Hippocampal formation (tissue), 2 donors: ENCODE data around the gene STAM.
"Not testable (repeated sequence)": the region's sequence is repeated elsewhere in the genome, so short reads cannot be mapped to it uniquely, and the experiment has no call there.

Experiments
- DNase-seq, 2 donors: peaks; one replicate each; lab custom pipeline; 2025; lab: John Stamatoyannopoulos, UW

STAM gene

DNA sequence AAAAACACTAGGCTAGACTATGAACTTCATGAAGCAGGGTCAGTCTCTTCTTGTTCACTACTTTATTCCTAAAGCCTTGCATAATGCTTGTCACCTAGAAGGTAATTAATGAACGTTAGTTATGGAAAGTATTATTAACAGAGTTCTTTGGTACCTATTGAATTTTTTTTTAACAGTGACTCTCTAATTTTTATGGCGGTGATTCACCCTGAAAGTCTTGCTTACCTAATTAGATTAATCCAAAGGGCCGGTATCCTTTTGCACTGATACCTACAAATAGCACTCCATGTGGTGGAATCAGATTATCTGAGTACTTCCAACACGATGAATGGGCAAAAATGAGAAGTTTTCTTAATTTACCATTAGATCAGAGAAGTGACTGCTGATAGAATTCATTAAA is 31.7 kb downstream of the STAM start:
- DNase-seq, result no peak

DNA sequence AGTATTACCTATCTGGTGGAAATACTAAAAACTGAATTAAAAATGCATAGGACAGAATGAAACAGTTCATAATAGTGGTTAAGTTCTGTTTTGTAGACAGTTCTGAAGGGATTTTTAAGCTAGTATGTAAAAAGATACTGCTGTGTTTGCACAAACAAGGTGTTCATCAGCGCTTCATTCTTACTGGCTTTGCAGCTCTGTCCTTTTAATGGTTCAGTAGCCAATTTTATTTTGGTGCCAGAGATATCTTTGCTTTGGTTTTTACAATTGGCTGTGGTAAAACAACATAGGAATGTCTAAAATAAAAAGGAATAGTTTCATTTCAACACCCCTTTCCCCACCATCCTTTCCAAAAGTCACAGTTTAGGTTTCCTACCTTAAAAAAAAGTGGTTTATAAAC is 33.0 kb downstream of the STAM start:
- no peak for DNase-seq

DNA sequence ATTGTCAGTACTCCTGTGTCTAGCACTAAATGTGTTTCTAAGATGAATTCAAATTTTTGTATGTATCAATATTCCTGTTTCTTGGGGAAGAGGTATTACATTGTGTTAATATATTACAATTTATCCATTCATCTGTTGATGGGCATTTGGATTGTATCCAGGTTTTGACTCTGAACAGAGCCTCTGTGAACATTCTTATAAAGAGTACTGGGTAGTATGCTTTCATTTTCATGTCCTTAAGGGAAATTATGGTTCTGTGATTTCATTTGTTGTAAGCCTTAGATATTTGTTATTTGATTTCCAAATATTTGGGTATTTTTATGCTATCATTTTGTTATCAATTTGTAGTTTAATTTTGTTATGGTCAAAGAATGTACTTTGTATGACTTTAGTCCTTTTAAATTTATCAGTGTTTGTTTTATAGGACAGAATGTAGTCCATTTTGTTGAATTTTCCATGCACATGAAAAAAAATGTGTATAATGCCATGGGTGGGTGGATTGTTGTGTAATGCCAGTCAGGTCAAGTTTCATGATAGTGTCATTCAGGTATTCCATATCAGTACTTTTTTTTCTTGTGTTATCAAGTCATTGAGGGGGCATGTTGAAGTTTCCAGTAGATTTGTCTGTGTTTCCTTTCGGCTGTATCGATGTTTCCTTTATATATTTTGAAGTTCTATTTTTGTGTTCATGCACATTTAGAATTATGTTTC is 38.4 kb downstream of the STAM start:
- peak in 1 of 2 donors; percentile 37 for DNase-seq

DNA sequence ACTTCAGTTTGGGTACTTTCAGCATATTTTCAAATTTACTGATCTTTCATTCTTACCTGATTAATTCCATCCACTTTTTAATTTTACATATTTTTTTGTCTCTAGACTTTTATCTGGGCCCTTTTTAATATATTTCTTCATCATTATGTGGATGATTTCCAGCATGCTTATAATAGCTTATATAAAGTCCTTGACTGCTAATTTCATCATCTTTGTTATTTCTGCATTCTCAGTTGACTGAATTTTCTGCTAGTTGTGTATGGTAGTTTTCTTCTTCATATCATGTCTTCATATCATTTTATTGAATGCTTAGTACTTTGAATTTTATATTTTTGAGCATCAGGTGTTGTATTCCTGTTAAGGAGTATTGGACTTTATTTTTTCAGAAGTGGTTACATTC is 39.6 kb downstream of the STAM start:
- DNase-seq, result no peak

DNA sequence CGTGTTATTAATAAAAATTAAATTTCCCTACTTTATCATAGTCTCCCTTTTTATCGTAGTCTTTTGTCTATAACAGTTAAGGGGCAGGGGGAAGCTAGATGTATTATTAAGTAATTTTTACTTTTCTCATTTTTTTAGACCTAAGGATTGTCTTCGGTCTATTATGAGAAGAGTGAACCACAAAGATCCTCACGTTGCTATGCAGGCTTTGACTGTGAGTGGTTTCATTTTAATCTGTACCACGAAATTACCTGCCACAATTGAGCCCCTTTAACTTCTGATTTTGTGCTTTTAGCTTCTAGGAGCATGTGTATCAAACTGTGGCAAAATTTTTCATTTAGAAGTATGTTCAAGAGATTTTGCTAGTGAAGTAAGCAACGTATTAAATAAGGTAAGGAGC is 40.6 kb downstream of the STAM start:
- no peak for DNase-seq

DNA sequence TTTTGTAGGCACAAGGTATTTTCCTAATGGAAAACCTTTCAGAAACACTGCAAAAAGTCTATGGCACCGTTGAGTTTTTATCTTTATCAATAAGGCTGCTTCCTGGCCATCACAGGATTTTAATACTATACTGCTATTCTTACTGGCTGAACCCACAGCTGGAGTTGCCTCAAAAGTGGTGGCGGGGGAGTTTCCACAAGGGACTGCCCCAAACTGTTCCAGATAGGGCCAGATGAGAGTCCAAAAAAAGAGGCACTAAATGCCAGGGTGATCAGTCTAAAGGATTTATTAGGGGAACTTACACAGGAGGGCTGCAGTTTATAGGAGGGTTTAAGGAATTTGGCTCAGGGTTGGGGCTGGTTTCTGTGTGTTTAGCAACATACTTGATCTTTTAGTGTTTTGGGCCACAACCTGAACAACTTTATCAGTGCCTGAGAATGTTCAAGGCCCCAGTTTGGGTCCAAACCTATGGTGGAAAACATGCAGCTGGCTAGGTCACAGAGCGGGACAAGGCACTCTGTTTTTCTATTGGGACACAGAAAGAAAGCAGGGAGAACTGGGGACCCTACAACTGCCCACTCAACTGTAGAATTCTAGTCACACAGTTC is 41.4 kb downstream of the STAM start:
- no peak for DNase-seq

DNA sequence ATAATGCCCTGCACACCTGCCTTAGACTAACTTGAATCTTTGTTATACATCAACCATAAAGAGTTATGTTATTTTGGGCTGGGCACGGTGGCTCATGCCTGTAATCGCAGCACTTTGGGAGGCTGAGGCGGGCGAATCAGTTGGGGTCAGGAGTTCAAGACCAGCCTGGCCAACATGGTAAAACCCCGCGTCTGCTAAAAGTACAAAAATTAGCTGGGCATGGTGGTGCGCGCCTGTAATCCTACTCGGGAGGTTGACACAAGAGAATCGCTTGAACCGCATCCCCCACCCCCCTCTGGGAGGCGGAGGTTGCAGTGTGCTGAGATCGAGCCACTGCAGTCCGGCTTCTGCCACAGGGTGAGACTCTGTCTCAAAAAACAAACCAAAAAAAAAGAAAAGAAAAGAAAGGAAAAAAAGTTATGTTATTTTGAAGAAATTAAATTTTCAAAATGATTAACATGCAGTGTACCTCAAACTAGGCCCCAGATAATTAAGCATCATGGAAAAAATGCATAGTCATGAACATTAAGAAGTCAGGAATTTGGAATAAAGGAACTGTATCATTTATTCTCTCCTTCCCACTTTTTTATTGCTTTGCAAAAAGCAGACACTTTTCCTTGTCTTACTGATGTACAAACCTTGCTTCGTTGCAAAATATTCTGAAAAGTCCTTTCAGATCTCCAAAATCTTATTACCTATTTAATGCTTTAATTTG is 43.3 kb downstream of the STAM start:
- DNase-seq, result no peak

DNA sequence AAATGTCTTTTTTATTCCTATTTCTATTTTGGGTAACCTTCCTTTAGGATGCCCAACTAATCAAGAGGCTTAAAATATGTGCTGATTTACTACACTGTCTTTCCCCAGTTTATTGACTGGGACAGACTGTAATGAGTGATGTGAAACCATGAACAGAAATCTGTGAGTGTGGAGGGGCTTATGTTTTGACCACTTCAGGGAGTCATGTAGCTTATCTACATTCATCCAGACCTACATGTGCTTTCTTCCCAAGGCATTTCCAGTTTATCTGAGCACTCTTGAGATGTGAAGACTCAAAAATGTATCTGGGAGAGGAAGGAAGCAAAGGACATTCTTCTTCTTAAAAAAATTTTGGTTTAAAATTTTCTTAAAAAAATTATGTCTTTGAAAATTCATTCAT is 45.2 kb downstream of the STAM start:
- DNase-seq, result no peak

DNA sequence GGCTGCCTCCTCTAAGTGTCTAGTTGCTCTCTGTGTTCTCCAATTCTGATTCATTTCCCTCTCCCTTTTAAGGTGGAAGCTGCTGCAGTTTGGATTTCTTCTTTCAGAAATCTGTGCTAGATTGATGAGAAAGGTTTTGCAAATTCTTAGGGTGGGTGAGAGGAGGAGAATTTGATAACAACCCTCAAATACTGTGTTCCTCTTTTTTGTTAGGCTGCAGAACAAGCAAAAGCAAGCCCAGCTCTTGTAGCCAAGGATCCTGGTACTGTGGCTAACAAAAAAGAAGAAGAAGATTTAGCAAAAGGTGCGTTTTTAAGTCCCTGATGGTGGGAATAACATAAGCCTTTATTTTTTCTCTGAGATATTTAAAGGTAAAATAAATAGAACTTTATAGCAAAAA is 49.1 kb downstream of the STAM start:
- DNase-seq, result no peak

DNA sequence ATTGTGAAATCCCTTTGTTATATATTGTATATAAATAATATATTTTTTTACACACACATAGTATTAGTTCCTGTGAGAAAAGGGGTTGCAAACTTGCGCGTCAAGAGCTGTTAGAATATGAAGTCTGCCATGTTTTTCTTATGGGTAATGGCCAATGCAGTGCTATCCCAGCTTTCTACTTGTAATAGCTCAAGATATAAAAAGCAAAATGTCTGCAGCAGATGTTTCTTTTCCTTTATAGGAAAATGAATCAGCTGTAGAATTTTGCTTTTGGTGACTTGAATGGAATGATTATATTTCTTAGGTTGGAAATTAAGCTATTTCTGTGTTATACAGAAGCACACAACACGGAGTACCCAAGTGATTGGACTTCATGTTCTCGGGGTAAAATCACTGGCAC is 54.7 kb downstream of the STAM start:
- DNase-seq, result no peak

DNA sequence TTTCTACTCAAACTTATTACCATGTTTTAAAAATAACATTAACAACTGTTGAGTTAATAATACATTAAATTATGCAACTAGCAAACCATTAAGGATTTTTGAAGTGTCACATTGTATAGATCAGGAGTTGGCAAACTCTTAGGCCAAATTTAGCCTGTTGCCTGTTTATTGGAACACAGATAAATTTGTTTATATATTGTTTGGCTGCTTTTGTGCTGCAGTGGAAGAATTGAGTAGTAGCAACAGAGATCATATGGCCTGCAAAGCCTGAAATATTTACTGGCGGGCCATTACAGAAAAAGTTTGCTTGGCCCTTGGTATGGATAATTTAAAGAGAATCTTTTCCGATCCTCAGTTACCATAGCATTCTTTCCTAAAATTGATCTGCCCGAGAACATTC is 57.4 kb downstream of the STAM start:
- DNase-seq, result no peak

DNA sequence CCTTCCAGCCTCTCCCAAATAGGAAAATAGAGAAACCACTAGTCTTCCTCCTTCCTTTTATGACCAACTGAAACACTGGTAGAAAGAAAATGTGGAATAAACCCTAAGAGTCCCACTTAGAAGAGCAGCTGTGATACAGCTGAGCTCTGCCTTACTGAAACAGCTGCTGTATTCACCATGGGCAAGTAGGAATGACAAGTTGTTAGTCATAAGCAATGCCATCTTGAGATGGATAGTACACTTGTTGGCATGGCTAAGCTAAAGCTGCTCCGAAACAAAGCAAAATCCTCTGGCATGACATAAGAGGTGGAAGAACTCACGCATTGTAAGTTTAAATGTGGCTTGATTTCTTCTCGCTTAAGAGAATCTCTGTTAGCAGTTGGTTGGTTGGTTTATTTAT is 59.8 kb downstream of the STAM start:
- DNase-seq, result no peak

DNA sequence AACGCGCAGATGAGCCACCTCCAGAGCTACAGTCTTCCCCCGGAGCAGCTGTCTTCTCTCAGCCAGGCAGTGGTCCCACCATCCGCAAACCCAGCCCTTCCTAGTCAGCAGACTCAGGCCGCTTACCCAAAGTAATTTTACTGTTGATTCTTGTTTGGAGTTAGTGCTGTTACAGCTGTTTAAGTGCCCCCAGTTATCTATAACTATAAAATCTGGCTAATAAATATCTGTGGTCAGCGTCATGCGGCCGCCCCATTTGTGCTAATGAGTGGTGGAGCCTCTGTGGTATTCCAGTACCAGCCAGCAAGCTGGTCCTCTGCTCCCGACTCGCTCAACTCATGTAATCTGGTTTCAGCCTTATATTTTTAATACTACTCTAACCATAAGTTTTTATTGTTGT is 64.9 kb downstream of the STAM start:
- DNase-seq, result no peak

DNA sequence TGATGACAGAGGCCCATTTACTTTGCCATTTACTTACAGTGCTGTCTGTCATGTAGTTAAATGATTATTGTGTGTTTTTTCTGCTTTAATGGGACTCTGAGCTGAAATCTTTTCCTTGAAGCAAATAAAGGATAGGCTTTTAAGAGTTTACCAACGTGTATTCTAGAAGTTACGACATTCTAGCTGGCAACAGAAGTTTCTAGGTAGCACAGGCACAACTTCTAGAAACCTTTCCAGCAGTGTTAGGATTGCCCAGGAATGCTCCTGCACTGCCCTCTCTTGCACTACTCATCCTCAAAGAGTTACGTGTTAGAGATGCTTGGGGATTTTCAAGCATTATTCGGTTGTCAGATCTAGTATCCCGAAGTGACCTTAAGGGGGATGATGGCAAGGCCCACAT is 65.5 kb downstream of the STAM start:
- DNase-seq, result no peak

DNA sequence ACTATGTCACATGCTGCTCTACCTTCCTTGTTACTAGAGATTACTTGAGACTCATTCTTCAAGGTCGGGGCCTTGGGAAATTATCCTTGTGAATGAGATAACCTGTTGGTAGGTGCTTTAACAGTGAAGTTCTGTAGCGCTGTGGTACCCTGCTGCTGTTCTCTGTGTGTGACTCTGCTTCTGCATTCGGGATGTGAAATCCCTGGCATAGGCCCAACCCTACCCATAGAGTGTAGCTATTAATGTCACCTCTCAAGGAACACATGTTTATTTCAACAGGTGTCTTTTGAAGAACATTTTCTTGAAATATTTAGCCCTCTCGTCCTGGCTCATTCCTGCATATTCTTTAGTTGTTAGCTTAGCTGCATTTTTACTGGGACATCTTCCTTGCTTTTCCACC is 66.2 kb downstream of the STAM start:
- DNase-seq, result no peak

DNA sequence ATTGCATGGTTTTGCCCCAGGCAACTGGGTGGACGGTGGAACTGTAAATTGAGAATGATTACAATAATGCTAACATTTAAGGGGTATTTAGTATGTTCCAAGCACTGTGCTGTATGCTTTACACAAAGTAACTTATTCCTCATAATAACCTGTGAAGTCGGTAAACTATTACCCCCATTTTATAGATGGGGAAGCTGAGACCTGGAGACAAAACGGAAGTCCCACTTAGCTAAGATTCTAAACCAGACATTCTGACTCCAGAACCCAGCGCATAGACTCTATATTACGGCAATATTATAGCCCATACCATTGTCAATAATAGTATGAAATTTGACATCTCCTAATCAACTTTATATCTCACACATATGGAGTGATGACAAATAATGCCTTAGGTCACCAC is 68.1 kb downstream of the STAM start:
- DNase-seq, result no peak

DNA sequence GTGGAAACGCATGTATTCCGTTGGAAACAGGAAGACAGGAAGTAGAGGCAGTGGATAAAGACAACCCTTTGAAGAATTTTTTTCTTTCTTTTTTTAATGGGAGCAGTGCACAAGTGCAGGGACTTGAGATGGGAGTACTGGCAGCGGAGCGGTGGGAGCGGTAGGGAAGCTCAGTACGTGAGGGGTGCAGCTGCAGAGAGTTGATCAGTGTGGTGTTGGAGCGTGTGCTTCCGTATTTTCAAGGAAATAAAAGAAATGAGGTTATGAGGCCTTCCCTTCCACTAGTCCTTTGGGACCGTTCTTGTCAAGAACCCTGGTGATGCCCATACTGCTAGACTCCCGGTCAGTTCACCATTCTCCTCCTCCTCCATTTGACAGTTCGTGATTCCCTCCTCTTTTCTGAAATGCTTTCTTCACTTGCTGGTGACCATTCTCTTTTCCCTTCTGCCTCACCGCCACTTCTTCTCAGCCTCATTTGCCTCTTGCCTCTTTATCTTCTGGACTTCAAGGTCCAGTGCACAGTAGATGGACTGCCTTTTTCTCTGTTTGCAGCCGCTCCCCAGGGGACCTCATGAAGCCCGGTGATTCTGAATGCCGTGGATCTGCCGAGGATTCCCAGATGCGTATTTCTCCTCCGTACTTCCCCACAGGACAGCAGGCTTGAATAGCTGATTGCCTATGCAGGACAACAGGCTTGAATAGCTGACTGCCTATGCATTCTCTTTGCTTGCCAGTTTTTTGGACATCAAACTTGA is 68.9 kb downstream of the STAM start:
- DNase-seq, result peak in 1 of 2 donors; percentile 2

DNA sequence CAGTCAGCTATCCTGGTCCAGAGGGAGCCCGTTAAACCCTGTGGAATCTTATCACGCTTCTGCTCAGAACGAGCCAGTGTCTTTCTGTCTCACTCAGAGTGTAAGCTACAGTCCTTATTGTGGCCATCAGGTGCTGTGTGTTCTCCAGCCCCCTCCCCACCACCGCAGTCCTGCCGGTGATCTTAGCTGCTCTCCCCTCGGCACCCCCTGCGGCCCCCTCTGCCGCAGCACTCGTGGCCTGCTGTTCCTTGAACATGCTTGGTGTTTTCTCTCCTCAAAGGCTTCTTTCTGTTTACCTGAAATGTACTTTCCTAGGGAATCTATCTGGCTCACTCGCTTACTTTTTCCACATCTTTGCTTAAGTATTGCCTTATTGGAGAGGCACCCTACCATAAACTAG is 69.8 kb downstream of the STAM start:
- no peak for DNase-seq

DNA sequence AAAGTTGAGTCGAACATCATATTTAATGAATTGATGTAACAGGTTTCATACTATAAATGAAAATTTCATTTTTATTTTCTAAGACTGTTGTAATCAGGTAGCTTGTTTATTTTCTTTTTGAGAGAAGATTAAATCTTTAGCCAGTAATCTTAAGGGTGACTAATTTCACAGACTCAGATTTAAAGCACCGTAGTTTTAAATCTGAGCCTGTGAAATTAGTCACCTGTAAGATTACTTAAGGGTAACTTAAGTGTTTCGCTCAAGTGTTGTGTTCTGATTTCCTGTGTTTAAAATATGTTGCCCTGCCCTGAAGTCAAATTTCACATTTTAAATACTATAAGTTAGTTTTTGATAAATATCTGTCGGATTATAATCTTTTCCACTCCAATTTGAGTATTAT is 72.2 kb downstream of the STAM start:
- DNase-seq, result no peak

DNA sequence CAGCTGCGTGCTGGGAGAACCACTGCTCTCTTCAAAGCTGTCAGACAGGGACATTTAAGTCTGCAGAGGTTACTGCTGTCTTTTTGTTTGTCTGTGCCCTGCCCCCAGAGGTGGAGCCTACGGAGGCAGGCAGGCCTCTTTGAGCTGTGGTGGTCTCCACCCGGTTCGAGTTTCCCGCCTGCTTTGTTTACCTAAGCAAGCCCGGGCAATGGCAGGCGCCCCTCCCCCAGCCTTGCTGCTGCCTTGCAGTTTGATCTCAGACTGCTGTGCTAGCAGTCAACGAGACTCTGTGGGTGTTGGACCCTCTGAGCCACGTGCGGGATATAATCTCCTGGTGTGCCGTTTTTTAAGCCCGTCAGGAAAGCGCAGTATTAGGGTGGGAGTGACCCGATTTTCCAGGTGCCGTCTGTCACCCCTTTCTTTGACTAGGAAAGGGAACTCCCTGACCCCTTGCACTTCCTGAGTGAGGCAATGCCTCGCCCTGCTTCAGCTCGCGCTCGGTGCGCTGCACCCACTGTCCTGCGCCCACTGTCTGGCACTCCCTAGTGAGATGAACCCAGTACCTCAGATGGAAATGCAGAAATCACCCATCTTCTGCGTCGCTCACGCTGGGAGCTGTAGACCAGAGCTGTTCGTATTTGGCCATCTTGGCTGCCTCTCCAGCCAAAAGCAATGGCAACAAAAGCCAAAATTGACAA is 78.5 kb downstream of the STAM start:
- not testable (repeated sequence) for DNase-seq

DNA sequence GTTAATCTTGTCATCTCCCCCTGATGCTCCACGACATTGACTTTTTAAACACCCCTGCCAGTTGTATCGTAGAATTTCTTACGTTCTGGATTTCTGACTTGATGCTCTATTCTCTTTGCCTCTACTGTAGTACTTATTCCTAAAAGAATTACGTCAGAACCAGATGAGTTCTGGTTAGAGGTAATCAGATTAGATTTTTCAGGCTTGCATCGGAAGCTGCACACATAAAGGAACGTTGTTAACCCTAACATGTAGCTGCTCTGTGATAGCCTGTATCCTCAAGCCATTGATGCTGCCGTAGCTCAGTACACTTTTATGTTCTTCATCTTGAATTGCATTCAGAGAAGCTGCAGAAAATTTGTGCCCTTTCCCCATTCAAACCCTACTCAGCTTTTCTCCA is 81.8 kb downstream of the STAM start:
- DNase-seq, result no peak

DNA sequence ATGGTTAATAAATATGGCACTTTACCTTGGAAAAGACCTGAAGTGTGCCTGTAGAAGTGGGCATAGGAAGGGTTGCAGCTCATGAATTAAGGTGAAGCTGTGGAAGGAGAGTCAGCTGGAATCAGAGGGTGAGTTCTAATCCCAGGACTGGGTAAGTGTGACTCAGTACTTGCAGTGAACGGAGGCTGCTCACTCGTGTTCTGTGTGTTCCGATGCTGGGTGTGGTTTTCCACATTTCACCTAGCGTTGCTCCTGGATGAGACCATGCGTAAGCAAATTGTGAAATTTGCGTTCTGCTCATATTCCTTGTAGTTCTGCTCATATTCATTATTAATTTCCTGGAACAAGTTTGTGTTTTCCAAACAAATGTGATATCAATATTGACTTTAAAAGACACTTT is 85.7 kb downstream of the STAM start:
- no peak for DNase-seq
